Panc1 (cell line): ENCODE measurements around the gene PRPF4. TPM values are rescaled to one million over a fixed set of nuclear protein-coding genes. Genes with fewer than 3 reads are reported as not detected.

ENCODE experiments used
- ATAC-seq: fragments of 200-7000 bp; cut with Tn5 transposase; 2 replicates; pipeline ENCODE4 v1.9.1; 2020; ENCODE audit warnings: mild to moderate bottlenecking, moderate library complexity
- BruUV-seq: library from RNA; stranded (reverse); fragments of 400-500 nt; replicated peaks from 2 replicates; lab custom pipeline; 2021; lab: Mats Ljungman, UMichigan
- CTCF ChIA-PET: fragments of 300-600 bp; sonication (Branson Sonifier 250); formaldehyde crosslinking; loops from one replicate; lab custom pipeline; 2022; ENCODE audit warnings: antibody characterized with exemption; lab: Charles Lee
- POLR2A ChIA-PET: fragments of 300-600 bp; sonication (Branson Sonifier 250); formaldehyde crosslinking; loops from one replicate; lab custom pipeline; 2022; ENCODE audit warnings: antibody characterized with exemption; lab: Charles Lee
- DNase-seq: peaks from one replicate; pipeline ENCODE4 v3.0.0-alpha.2; 2010; ENCODE audit warnings: low read depth, low spot score
- H3K27ac ChIP-seq: 2 replicates; pipeline ENCODE4 v1.5.1; 2011; ENCODE audit warnings: mild to moderate bottlenecking, low read length, inconsistent platforms
- H3K27me3 ChIP-seq: fragments of 200-500 bp; sonication (Bioruptor generic); 2 replicates; pipeline ENCODE4 v1.6.0; 2014; ENCODE audit warnings: low read length, inconsistent platforms; ENCODE audit not compliant: control insufficient read depth, insufficient read depth
- H3K36me3 ChIP-seq: fragments of 200-500 bp; sonication (Bioruptor generic); 2 replicates; pipeline ENCODE4 v1.5.1; 2014; ENCODE audit warnings: inconsistent platforms, mild to moderate bottlenecking, low read length, moderate library complexity; ENCODE audit not compliant: control insufficient read depth, insufficient read depth
- H3K4me1 ChIP-seq: 2 replicates; pipeline ENCODE4 v1.5.1; 2011; ENCODE audit warnings: inconsistent platforms, mild to moderate bottlenecking, low read length, moderate library complexity; ENCODE audit not compliant: control insufficient read depth, insufficient read depth
- H3K4me3 ChIP-seq, 2 experiments: 2 replicates each; pipeline ENCODE4 v1.5.1; 2011 to 2012; ENCODE audit warnings: low read depth in 2 of 2, low read length in 2 of 2, mild to moderate bottlenecking in 2 of 2, inconsistent platforms in 1 of 2, moderate library complexity in 1 of 2
- H3K9me3 ChIP-seq: fragments of 200-500 bp; sonication (Bioruptor generic); 2 replicates; pipeline ENCODE4 v1.5.1; 2014; ENCODE audit warnings: low read depth, mild to moderate bottlenecking, inconsistent platforms, low read length, moderate library complexity; ENCODE audit not compliant: control insufficient read depth, insufficient read depth
- CTCF ChIP-seq: fragments of 450-650 bp; IDR thresholded peaks from 2 replicates; pipeline ENCODE4 v1.5.1; 2017; ENCODE audit warnings: mild to moderate bottlenecking
- POLR2AphosphoS5 ChIP-seq: IDR thresholded peaks from 2 replicates; pipeline ENCODE4 v1.6.1; 2012; ENCODE audit warnings: mild to moderate bottlenecking, low read depth, low read length, moderate library complexity
- REST ChIP-seq, 2 experiments: IDR thresholded peaks; 2 replicates each; pipeline ENCODE4 v1.6.1; 2011 to 2012; ENCODE audit warnings: low read depth in 2 of 2, control low read depth in 1 of 2, low read length in 1 of 2, mild to moderate bottlenecking in 1 of 2, moderate library complexity in 1 of 2; ENCODE audit not compliant: insufficient read depth in 1 of 2
- SIN3A ChIP-seq: IDR thresholded peaks from 2 replicates; pipeline ENCODE4 v1.6.1; 2012; ENCODE audit warnings: low read depth, mild to moderate bottlenecking, low read length, moderate library complexity, borderline replicate concordance; ENCODE audit not compliant: insufficient read depth
- TCF7L2 ChIP-seq: IDR thresholded peaks from 2 replicates; pipeline ENCODE4 v1.6.1; 2011; ENCODE audit warnings: mild to moderate bottlenecking, low read depth, low read length, inconsistent platforms
- in situ Hi-C: cut with HindIII; loops from 2 replicates; pipeline ENCODE4 v1.10.0; 2016; ENCODE audit warnings: low sequenced_read_pairs, low pct_unique_long_range_greater_than_20kb
- intact Hi-C: fragments of 100-400 bp; cut with micrococcal nuclease; formaldehyde crosslinking; loops from one replicate; pipeline ENCODE4 v1.10.0; 2022; ENCODE audit not compliant: unreplicated experiment
- total RNA-seq: library from RNA; stranded (reverse); gene quantifications from one replicate; pipeline ENCODE4 v1.2.1, GENCODE V29; 2021; ENCODE audit not compliant: unreplicated experiment

PRPF4 gene
- total RNA-seq, 1 experiment from 2014 or later: 28.9 TPM

GRCh38 chr9:113289091-113289490 lies 13.6 kb downstream of the PRPF4 start:
- ATAC-seq: no peak
- no peaks in the 10 kb centered on the region for H3K4me1 ChIP-seq
- no TSS peak for BruUV-seq
- H3K4me3 ChIP-seq: no peak overlapping the region
- H3K27ac ChIP-seq: no peak overlapping the region
- no peaks in the 10 kb centered on the region for H3K9me3 ChIP-seq
- in situ Hi-C loops (no loop called here), intact Hi-C loops (no loop called here)
- H3K36me3 ChIP-seq: peaks cover 27% of the 10 kb centered on the region
- DNase-seq: no peak
- TF ChIP-seq POLR2AphosphoS5 (no peak), CTCF (no peak), SIN3A (no peak), TCF7L2 (no peak), REST (IDR thresholded peaks at IDR 0.05; ENCODE audit: insufficient read depth in 1 of 2, low read depth in 2 of 2, low read length in 1 of 2) (no peak)
- ChIA-PET POLR2A (no interaction called here), CTCF (no interaction called here)
- H3K27me3 ChIP-seq: no peaks in the 10 kb centered on the region

GRCh38 chr9:113290052-113290607 lies 14.7 kb downstream of the PRPF4 start:
- CTCF ChIA-PET: no interaction called here
- Histone ChIP-seq H3K27me3 (no peaks in the 10 kb centered on the region), H3K9me3 (no peaks in the 10 kb centered on the region), H3K4me1 (no peaks in the 10 kb centered on the region), H3K36me3 (peaks cover 23% of the 10 kb centered on the region), H3K27ac (no peak overlapping the region), H3K4me3 (no peak overlapping the region)
- ATAC-seq (no peak), DNase-seq (no peak)
- in situ Hi-C loops: no loop called here
- POLR2A ChIA-PET: no interaction called here
- BruUV-seq: no TSS peak
- intact Hi-C loops: no loop called here
- no peak for TF ChIP-seq POLR2AphosphoS5
- TF ChIP-seq TCF7L2: no peak
- no peak for TF ChIP-seq CTCF
- TF ChIP-seq SIN3A: no peak
- no peak for TF ChIP-seq REST (IDR thresholded peaks at IDR 0.05; ENCODE audit: insufficient read depth in 1 of 2, low read depth in 2 of 2, low read length in 1 of 2)
